Medulla oblongata (tissue), 1 donor: ENCODE measurements around the gene SLC35E4.
"Not testable (repeated sequence)": the region's sequence is repeated elsewhere in the genome, so short reads cannot be mapped to it uniquely, and the experiment has no call there.

Experiments
- DNase-seq: peaks from one replicate; pipeline ENCODE4 v3.0.0-alpha.2; 2015; ENCODE audit errors: extremely low spot score

SLC35E4 gene

GRCh38 chr22:30611197-30611596 is 24.4 kb upstream of the SLC35E4 start:
- no peak for DNase-seq

DNA sequence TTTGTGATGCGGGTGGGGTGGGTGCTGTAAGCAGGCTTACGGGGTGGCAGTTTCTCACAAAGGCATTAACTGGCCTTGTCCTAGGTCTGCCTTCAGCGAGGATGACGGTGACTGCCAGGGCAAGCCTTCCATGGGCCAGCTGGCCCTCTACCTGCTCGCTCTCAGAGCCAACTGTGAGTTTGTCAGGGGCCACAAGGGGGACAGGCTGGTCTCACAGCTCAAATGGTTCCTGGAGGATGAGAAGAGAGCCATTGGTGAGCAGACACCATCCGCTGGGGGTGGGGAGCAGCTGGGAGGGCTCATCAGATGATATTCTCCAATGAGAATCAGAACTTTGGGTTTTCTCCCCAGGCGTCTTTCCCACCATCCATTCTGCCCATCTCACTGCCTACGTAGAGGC is 22.8 kb upstream of the SLC35E4 start:
- DNase-seq = no peak

- DNase-seq = no peak
These were observed 21.3 kb upstream of the SLC35E4 start for GRCh38 chr22:30614268-30614667.

- DNase-seq = no peak
These were observed 20.7 kb upstream of the SLC35E4 start for GRCh38 chr22:30614879-30615278.

- no peak for DNase-seq
These were observed 20.0 kb upstream of the SLC35E4 start for GRCh38 chr22:30615543-30615954.

GRCh38 chr22:30617819-30618218 is 17.8 kb upstream of the SLC35E4 start:
- no peak for DNase-seq

GRCh38 chr22:30619909-30620308 is 15.7 kb upstream of the SLC35E4 start:
- DNase-seq = not testable (repeated sequence)

GRCh38 chr22:30626413-30626812 is 9.2 kb upstream of the SLC35E4 start:
- DNase-seq = no peak

- DNase-seq = no peak
These were observed 8.1 kb upstream of the SLC35E4 start for GRCh38 chr22:30627471-30627870.

GRCh38 chr22:30628491-30628890 is 7.1 kb upstream of the SLC35E4 start:
- DNase-seq = peak; percentile 68

GRCh38 chr22:30631469-30631868 is 4.1 kb upstream of the SLC35E4 start:
- DNase-seq = not testable (repeated sequence)

- DNase-seq = peak; percentile 92
These were observed 929 bp upstream of the SLC35E4 start for GRCh38 chr22:30634471-30635233.

GRCh38 chr22:30636226-30637077 is 871 bp downstream of the SLC35E4 start:
- no peak for DNase-seq

GRCh38 chr22:30637701-30638114 is 2.1 kb downstream of the SLC35E4 start:
- DNase-seq = no peak

- DNase-seq = no peak
These were observed 4.8 kb downstream of the SLC35E4 start for GRCh38 chr22:30640361-30640760.

GRCh38 chr22:30640839-30641430 is 5.4 kb downstream of the SLC35E4 start:
- no peak for DNase-seq

DNA sequence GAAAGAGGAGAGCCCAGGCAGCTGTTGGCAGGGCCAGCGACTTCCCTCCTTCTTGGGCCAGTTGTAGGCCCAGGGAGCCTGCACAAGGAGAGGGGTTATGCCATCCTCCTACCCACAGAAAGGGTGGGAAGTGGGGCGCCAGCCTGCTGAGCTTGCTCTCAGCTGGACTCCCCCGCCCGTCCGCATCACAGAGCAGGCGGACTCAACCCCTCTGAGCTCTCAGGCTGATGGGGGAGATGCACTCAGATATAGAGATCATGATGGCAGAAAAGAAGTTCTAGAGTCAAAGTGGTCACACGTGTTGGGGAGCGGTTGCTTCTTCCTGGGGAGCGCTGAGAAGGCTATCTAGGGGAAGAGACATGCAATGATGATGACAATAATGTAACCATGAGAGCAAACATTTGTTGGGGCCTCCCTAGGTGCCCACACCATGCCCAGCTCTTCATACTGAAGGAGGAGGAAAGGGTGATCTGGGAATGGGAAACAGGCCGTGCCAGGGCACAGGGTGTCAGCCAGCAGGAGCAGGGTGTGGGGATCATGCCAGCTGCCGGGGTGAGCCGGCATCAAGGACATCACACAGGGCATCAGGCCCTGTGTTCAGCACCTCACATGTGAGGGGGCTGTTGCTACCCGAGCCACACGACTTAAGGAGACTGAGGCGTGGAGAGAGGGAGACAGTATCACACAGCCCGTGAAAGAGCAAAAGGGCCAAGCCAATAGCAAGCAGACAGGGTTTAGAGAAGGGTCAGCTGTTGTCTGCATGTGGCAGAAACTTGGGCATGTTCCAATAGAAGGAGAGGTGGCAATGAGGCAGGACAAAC is 7.7 kb downstream of the SLC35E4 start:
- no peak for DNase-seq

DNA sequence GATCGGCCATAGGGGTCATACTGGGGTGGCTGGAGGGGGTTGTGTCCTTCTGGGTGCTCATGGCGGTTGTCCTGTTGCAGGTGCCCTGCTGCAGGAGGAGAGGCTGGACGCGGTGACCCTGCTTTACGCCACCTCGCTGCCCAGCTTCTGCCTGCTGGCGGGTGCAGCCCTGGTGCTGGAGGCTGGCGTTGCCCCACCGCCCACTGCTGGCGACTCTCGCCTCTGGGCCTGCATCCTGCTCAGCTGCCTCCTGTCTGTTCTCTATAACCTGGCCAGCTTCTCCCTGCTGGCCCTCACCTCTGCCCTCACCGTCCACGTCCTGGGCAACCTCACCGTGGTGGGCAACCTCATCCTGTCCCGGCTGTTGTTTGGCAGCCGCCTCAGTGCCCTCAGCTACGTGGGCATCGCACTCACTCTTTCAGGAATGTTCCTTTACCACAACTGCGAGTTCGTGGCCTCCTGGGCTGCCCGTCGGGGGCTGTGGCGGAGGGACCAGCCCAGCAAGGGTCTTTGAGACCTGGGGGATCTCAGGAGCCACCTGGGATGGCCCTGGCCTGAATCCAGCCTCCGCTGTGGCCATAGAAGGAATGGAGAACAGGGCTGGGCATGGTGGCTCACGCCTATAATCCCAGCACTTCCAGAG is 11.1 kb downstream of the SLC35E4 start:
- DNase-seq = no peak

GRCh38 chr22:30647536-30647935 is 12.0 kb downstream of the SLC35E4 start:
- no peak for DNase-seq

- no peak for DNase-seq
These were observed 13.2 kb downstream of the SLC35E4 start for GRCh38 chr22:30648825-30649224.

DNA sequence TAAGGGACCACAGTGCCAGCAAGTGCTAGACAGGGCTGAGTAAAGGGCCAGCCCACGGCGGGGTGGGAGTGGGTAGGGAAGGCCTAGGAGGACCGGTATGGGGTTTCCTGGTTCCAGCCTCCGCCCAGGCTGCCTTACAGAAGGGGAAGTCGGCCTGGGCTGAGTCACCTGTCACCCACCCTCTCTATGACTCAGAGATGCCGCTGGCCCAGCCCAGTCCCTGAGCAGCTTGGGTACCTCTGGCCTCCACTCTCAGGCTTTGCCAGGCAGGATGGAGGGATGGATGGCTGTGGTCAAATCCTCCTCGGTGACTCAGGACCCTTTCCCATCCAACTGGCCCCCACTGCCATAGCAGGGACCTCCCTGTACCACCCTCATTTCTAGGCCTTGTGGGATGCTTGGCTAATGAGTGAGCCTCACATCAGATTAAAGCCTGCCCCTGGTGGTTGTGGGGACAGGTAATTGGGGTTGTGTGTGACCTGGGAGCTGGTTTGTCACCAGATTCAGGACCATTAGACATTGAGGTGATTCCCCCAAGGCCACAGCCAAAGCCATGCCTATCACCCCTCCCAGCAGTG is 13.9 kb downstream of the SLC35E4 start:
- no peak for DNase-seq
